HepG2 (cell line): Measurements from ENCODE around the gene ODC1. TPM values are rescaled to one million over a fixed set of nuclear protein-coding genes. Genes with fewer than 3 reads are reported as not detected.

Experiments used
- ATM ChIP-seq: fragments of 450-650 bp; IDR thresholded peaks from 2 replicates; pipeline ENCODE4 v1.7.1; 2017; ENCODE audit warnings: mild to moderate bottlenecking, borderline replicate concordance
- CBFB ChIP-seq: sonication (generic); formaldehyde crosslinking; IDR thresholded peaks from 2 replicates; pipeline ENCODE4 v1.4.0; 2020; ENCODE audit warnings: missing genetic modification reagents
- CHD2 ChIP-seq: IDR thresholded peaks from 2 replicates; pipeline ENCODE4 v1.6.1; 2011; ENCODE audit warnings: low read depth, low read length, improper control_type of control experiment
- FOSL1 ChIP-seq: sonication (generic); formaldehyde crosslinking; IDR thresholded peaks from 2 replicates; pipeline ENCODE4 v1.9.0; 2021; ENCODE audit warnings: missing genetic modification reagents, borderline replicate concordance
- FOXM1 ChIP-seq: sonication (generic); formaldehyde crosslinking; IDR thresholded peaks from 2 replicates; pipeline ENCODE4 v1.5.0; 2020; ENCODE audit warnings: missing genetic modification reagents
- NCOR1 ChIP-seq: fragments of 200-600 bp; sonication (generic); IDR thresholded peaks from 2 replicates; pipeline ENCODE4 v1.7.0; 2017; ENCODE audit warnings: antibody characterized with exemption, low read length, borderline replicate concordance
- RBFOX2 ChIP-seq: fragments of 200-400 bp; formaldehyde crosslinking; IDR thresholded peaks from 2 replicates; pipeline ENCODE4 v1.6.1; 2017; ENCODE audit warnings: low read depth, mild to moderate bottlenecking, low read length
- TBP ChIP-seq: sonication (generic); formaldehyde crosslinking; IDR thresholded peaks from 2 replicates; pipeline ENCODE4 v1.5.0; 2020; ENCODE audit warnings: missing genetic modification reagents
- XRCC5 ChIP-seq: fragments of 200-400 bp; formaldehyde crosslinking; optimal IDR thresholded peaks from 2 replicates; pipeline ENCODE3; 2017; ENCODE audit warnings: mild to moderate bottlenecking, low read length
- ZFP62 ChIP-seq: sonication (generic); formaldehyde crosslinking; IDR thresholded peaks from 2 replicates; pipeline ENCODE4 v1.4.0; 2020; ENCODE audit warnings: missing genetic modification reagents
- ZFY ChIP-seq: sonication (generic); formaldehyde crosslinking; IDR thresholded peaks from 2 replicates; pipeline ENCODE4 v1.4.0; 2020; ENCODE audit warnings: missing genetic modification reagents
- ZNF124 ChIP-seq: sonication (generic); formaldehyde crosslinking; IDR thresholded peaks from 2 replicates; pipeline ENCODE4 v1.4.0; 2020; ENCODE audit warnings: missing genetic modification reagents
- ZNF20 ChIP-seq: sonication (generic); formaldehyde crosslinking; IDR thresholded peaks from 2 replicates; pipeline ENCODE4 v1.4.0; 2020; ENCODE audit warnings: mild to moderate bottlenecking, moderate library complexity, missing genetic modification reagents
- ZNF326 ChIP-seq: sonication (generic); formaldehyde crosslinking; IDR thresholded peaks from 2 replicates; pipeline ENCODE4 v1.4.0; 2020; ENCODE audit warnings: missing genetic modification reagents, borderline replicate concordance
- ZNF557 ChIP-seq: sonication (generic); formaldehyde crosslinking; IDR thresholded peaks from 2 replicates; pipeline ENCODE4 v1.4.0; 2020; ENCODE audit warnings: missing genetic modification reagents
- ZNF790 ChIP-seq: sonication (generic); formaldehyde crosslinking; IDR thresholded peaks from 2 replicates; pipeline ENCODE4 v1.8.0; 2022; ENCODE audit warnings: missing genetic modification reagents, mild to moderate bottlenecking, borderline replicate concordance
- polyA plus RNA-seq, 8 experiments: library from polyadenylated mRNA; depleted of rRNA in 3 of 8; stranded (reverse) in 7 of 8; unstranded in 1 of 8; fragments of >200 nt; fragmentation: Illumina TruSeq in 4 of 8; extraction: Trizol in 4 of 8; gene quantifications; 2 replicates each; pipeline versions ENCODE4 v1.2.1 to v1.2.3, GENCODE V29; 2011 to 2016; ENCODE audit warnings: low read depth in 4 of 8, missing spikeins in 1 of 8, mixed read lengths in 1 of 8; ENCODE audit not compliant: insufficient read depth in 1 of 8
- total RNA-seq, 5 experiments: library from RNA; depleted of rRNA; stranded (reverse); fragments of >200 nt; fragmentation: Illumina TruSeq; extraction: Trizol; gene quantifications; 2 replicates each; pipeline ENCODE4 v1.2.3, GENCODE V29; 2016; ENCODE audit warnings: low read depth in 1 of 5
- TF ChIP-seq, protein P1 (sequence below): sonication (generic); formaldehyde crosslinking; IDR thresholded peaks from 2 replicates; pipeline ENCODE4 v1.8.1; 2023; ENCODE audit warnings: missing genetic modification reagents, mild to moderate bottlenecking, borderline replicate concordance
- TF ChIP-seq, protein P2 (sequence below): sonication (generic); formaldehyde crosslinking; IDR thresholded peaks from 2 replicates; pipeline ENCODE4 v1.4.0; 2020; ENCODE audit warnings: mild to moderate bottlenecking, missing genetic modification reagents, borderline replicate concordance
- TF ChIP-seq, protein P3 (sequence below): sonication (generic); formaldehyde crosslinking; IDR thresholded peaks from 2 replicates; pipeline ENCODE4 v1.4.0; 2020; ENCODE audit warnings: missing genetic modification reagents, mild to moderate bottlenecking, borderline replicate concordance
- TF ChIP-seq, protein P4 (sequence below): sonication (generic); formaldehyde crosslinking; IDR thresholded peaks from 2 replicates; pipeline ENCODE4 v1.8.1; 2023; ENCODE audit warnings: mild to moderate bottlenecking, moderate library complexity, missing genetic modification reagents
- TF ChIP-seq, protein P5 (sequence below): sonication (generic); formaldehyde crosslinking; conservative IDR thresholded peaks from 2 replicates; pipeline ENCODE4 v1.5.0; 2020; ENCODE audit warnings: missing genetic modification reagents

Gene ODC1
- total and polyA plus RNA-seq, 2 of the 13 experiments (the other 11 are each of a cell fraction or from before 2014, with no cell fraction given): 142 to 371 TPM

DNA sequence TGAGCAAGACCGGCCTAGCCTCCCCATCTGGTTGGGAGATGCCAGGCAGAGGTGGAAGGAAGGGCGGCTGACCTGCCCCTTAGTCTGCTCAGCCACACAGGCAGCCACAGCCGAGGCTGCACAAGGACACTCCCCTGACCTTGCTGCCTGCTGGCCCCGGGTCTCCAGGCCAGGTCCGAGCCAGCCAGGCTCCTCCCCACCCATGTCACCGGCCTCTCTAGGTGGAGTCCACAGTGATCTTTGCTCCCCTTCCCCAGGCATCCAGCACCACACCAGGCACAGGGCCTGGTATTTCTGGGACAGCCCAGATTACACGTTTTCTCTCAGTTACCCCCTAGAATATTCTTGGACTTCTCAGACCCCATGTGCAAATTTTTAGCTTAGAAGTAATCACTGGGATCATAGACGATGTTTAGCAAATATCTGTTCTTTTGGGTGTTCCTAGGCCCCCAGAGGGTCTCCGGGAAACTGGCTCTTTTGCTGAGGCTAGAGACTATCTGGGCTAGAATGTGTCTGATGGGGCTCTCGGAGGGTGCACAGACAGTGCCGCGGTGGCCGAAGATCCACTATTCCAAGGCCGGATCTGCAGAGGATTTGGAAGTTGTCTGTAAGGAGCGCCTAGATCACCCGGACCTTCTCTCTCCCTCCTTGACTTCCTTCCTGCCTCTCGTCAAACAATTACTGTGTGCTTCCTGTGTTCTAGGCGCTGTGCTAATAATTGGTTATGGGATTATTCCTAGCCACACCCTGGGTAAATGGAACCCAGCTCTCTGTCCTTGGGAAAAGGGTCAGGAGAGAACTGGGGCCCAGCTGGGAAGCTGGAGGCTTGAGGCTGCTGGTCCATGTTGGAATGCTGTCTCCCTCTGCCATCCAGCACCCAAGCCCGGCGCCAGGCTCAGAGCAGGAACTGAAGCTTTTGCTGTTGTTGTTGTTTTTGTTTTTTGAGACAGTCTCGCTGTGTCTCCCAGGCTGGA is 46.9 kb downstream of the ODC1 start (continued):
- TF ChIP-seq FOSL1 (CRISPR knock-in tag): no peak
- no peak for TF ChIP-seq ZNF557
- TF ChIP-seq ZNF790: no peak
- TF ChIP-seq, protein P1, sequence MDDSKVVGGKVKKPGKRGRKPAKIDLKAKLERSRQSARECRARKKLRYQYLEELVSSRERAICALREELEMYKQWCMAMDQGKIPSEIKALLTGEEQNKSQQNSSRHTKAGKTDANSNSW: no peak
- TF ChIP-seq RBFOX2: no peak
- TF ChIP-seq ATM: no peak
- TF ChIP-seq ZNF326 (CRISPR knock-in tag): no peak
- TF ChIP-seq, protein P2, sequence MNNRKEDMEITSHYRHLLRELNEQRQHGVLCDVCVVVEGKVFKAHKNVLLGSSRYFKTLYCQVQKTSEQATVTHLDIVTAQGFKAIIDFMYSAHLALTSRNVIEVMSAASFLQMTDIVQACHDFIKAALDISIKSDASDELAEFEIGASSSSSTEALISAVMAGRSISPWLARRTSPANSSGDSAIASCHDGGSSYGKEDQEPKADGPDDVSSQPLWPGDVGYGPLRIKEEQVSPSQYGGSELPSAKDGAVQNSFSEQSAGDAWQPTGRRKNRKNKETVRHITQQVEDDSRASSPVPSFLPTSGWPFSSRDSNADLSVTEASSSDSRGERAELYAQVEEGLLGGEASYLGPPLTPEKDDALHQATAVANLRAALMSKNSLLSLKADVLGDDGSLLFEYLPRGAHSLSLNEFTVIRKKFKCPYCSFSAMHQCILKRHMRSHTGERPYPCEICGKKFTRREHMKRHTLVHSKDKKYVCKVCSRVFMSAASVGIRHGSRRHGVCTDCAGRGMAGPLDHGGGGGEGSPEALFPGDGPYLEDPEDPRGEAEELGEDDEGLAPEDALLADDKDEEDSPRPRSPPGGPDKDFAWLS (CRISPR knock-in tag): no peak; the same call in 1 of the 2 replicates
- TF ChIP-seq CBFB (CRISPR knock-in tag): peak; percentile 59; the same call in 1 of the 2 replicates
- TF ChIP-seq, protein P3, sequence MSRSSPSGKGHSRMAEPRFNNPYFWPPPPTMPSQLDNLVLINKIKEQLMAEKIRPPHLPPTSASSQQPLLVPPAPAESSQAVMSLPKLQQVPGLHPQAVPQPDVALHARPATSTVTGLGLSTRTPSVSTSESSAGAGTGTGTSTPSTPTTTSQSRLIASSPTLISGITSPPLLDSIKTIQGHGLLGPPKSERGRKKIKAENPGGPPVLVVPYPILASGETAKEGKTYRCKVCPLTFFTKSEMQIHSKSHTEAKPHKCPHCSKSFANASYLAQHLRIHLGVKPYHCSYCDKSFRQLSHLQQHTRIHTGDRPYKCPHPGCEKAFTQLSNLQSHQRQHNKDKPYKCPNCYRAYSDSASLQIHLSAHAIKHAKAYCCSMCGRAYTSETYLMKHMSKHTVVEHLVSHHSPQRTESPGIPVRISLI (CRISPR knock-in tag): no peak
- TF ChIP-seq ZFP62: no peak
- TF ChIP-seq, protein P4, sequence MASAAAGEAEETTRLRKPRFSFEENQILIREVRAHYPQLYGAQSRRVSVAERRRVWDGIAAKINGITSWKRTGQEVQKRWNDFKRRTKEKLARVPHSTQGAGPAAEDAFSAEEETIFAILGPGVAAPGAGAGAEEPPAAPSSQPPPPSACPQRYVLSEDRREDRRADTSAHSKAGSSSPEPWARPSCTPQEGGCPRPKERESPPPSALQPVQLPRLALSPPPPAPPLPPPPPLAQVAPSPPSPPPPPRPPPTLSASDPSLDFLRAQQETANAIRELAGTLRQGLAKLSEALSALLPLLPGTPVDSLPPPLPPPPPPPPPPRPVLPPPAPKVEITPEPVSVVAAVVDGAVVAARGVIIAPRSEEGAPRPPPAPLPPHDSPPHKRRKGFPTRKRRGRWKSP (CRISPR knock-in tag): peak; percentile 78; the same call in 1 of the 2 replicates
- TF ChIP-seq FOXM1: no peak
- peak; percentile 71 for TF ChIP-seq NCOR1
- TF ChIP-seq ZFY (CRISPR knock-in tag): peak; percentile 84
- TF ChIP-seq ZNF20: no peak
- TF ChIP-seq XRCC5: peak; percentile 47
- no peak for TF ChIP-seq TBP (CRISPR knock-in tag)
- TF ChIP-seq CHD2: no peak
- TF ChIP-seq, protein P5, sequence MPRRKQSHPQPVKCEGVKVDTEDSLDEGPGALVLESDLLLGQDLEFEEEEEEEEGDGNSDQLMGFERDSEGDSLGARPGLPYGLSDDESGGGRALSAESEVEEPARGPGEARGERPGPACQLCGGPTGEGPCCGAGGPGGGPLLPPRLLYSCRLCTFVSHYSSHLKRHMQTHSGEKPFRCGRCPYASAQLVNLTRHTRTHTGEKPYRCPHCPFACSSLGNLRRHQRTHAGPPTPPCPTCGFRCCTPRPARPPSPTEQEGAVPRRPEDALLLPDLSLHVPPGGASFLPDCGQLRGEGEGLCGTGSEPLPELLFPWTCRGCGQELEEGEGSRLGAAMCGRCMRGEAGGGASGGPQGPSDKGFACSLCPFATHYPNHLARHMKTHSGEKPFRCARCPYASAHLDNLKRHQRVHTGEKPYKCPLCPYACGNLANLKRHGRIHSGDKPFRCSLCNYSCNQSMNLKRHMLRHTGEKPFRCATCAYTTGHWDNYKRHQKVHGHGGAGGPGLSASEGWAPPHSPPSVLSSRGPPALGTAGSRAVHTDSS (CRISPR knock-in tag): no peak
- TF ChIP-seq ZNF124 (CRISPR knock-in tag): 0 out of 2 replicates have a peak, but pooled peaks have one; percentile 61
